Esophagus squamous epithelium (tissue), 5 donors: ENCODE measurements around the gene MEGF6. TPM values are rescaled to one million over a fixed set of nuclear protein-coding genes. Genes with fewer than 3 reads are reported as not detected.

ENCODE experiments used
- DNase-seq: peaks from one replicate; lab custom pipeline; 2025; lab: John Stamatoyannopoulos, UW
- H3K27ac ChIP-seq, 4 donors: fragments of 200-600 bp; sonication (generic); one replicate each; pipeline ENCODE4 v1.5.1; 2016 to 2019; ENCODE audit warnings: mild to moderate bottlenecking in 1 of 4
- H3K27me3 ChIP-seq, 4 donors: fragments of 200-600 bp; sonication (generic); 1 replicate in 3 of 4; 2 replicates in 1 of 4; pipeline versions ENCODE4 v1.5.1 to v1.6.0; 2017 to 2021; ENCODE audit warnings: antibody characterized with exemption in 1 of 4
- H3K36me3 ChIP-seq, 3 donors: fragments of 200-600 bp; sonication (generic); one replicate each; pipeline ENCODE4 v1.5.1; 2016 to 2019
- H3K4me1 ChIP-seq, 3 donors: fragments of 200-600 bp; sonication (generic); one replicate each; pipeline ENCODE4 v1.5.1; 2017 to 2019
- H3K4me3 ChIP-seq, 4 donors: fragments of 200-600 bp; sonication (generic); 1 replicate in 3 of 4; 2 replicates in 1 of 4; pipeline ENCODE4 v1.5.1; 2016 to 2019; ENCODE audit warnings: mild to moderate bottlenecking in 2 of 4, moderate library complexity in 1 of 4
- H3K9me3 ChIP-seq, 3 donors: fragments of 200-600 bp; sonication (generic); one replicate each; pipeline ENCODE4 v1.5.1; 2016 to 2019
- CTCF ChIP-seq, 6 experiments: fragments of 450-650 bp in 4 of 6; fragments of 200-600 bp in 2 of 6; sonication (generic) in 2 of 6; IDR thresholded peaks; one replicate each; pipeline ENCODE4 v1.5.1; 2016 to 2019; ENCODE audit warnings: antibody characterized with exemption in 6 of 6, mild to moderate bottlenecking in 4 of 6, moderate library complexity in 4 of 6
- POLR2A ChIP-seq, 4 donors: fragments of 450-650 bp; IDR thresholded peaks; one replicate each; pipeline ENCODE4 v1.6.1; 2017; ENCODE audit warnings: antibody characterized with exemption in 4 of 4, mild to moderate bottlenecking in 4 of 4, moderate library complexity in 3 of 4
- WGBS, 2 donors: methylation state at CpG; one replicate each; pipeline ENCODE4 v1.1.5; 2018; 5-methylcytosine and 5-hydroxymethylcytosine counted together
- intact Hi-C: fragments of 100-400 bp; cut with DNase I; formaldehyde crosslinking; loops from one replicate; pipeline ENCODE4 v1.15.0; 2022
- total RNA-seq, 4 donors: library from RNA; depleted of rRNA; stranded (reverse); fragments of >200 nt; gene quantifications; one replicate each; pipeline ENCODE4 v1.1.0, GENCODE V29; 2016
- donor health status: DM: yes; HTN: yes; CAD: no.

Gene MEGF6
- total RNA-seq, 4 donors from 2014 or later: 8.8 to 27.1 (median 16.8) TPM

- TF ChIP-seq POLR2A (IDR thresholded peaks at IDR 0.05) (no peak), CTCF (IDR thresholded peaks at IDR 0.05) (no peak)
- no peak for DNase-seq
- Histone ChIP-seq H3K9me3 (no peaks in the 10 kb centered on the region), H3K27ac (no peak overlapping the region), H3K36me3 (peaks cover 0 to 73% (median 0%) of the 10 kb centered on the region in 3 donors), H3K4me1 (peaks cover 8 to 21% (median 12%) of the 10 kb centered on the region in 3 donors), H3K27me3 (no peaks in the 10 kb centered on the region), H3K4me3 (no peak overlapping the region)
- intact Hi-C loops: no loop called here
- 76% methylated on average over 5 of the region's 33 CpGs; no CpG with 5 or more reads in 1 of the 2 donors for WGBS, 2 donors
These were observed 102.4 kb downstream of the MEGF6 start for GRCh38 chr1:3508757-3509415.

GRCh38 chr1:3507636-3508275, 103.6 kb downstream of the MEGF6 start:
- WGBS, 2 donors: 70 to 82% methylated on average over 2 to 11 of the region's 11 CpGs
- intact Hi-C loops: no loop called here

DNA sequence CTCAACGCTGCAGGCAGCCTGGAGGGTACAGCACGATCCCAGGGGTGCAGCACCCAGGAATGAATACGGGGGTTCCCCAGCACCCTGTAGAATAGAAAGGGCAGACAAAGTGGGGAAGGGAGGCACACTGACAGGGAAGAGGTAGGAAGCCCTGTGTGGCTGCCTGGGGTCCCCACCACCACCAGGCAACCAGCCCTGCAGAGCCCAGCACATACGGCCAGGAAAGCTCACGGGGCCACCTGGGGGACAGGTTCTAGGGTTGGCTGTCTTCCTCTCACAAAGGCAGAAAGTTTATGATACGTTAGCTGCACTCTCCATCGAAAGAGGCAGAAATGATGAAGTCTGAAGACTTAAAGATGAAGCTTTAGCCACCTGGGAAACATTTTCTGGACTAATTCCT, 104.4 kb downstream of the MEGF6 start:
- DNase-seq: no peak
- Histone ChIP-seq H3K27ac (no peak overlapping the region), H3K36me3 (peaks cover 0 to 59% (median 0%) of the 10 kb centered on the region in 3 donors), H3K9me3 (no peaks in the 10 kb centered on the region), H3K4me1 (peaks cover 11 to 39% (median 14%) of the 10 kb centered on the region in 3 donors), H3K27me3 (no peaks in the 10 kb centered on the region), H3K4me3 (no peak overlapping the region)
- WGBS, 2 donors: 82 to 98% methylated on average over 6 of the region's 7 CpGs
- no peak for TF ChIP-seq POLR2A (IDR thresholded peaks at IDR 0.05)
- no peak for TF ChIP-seq CTCF (IDR thresholded peaks at IDR 0.05)
- intact Hi-C loops: no loop called here

More at GRCh38 chr1:3507636-3508275, 103.6 kb downstream of the MEGF6 start:
- H3K4me1 ChIP-seq: peaks cover 11 to 32% (median 14%) of the 10 kb centered on the region in 3 donors
- no peaks in the 10 kb centered on the region for H3K27me3 ChIP-seq
- H3K4me3 ChIP-seq: no peak overlapping the region
- H3K9me3 ChIP-seq: no peaks in the 10 kb centered on the region
- H3K27ac ChIP-seq: no peak overlapping the region
- no peak for TF ChIP-seq POLR2A (IDR thresholded peaks at IDR 0.05)
- no peak for TF ChIP-seq CTCF (IDR thresholded peaks at IDR 0.05)
- no peak for DNase-seq
- H3K36me3 ChIP-seq: peaks cover 0 to 67% (median 0%) of the 10 kb centered on the region in 3 donors

GRCh38 chr1:3506041-3506440, 105.3 kb downstream of the MEGF6 start:
- no peak overlapping the region for H3K27ac ChIP-seq
- H3K27me3 ChIP-seq: no peaks in the 10 kb centered on the region
- TF ChIP-seq CTCF (IDR thresholded peaks at IDR 0.05) (no peak), POLR2A (IDR thresholded peaks at IDR 0.05) (no peak)
- 92% methylated on average over 9 of the region's 15 CpGs; no CpG with 5 or more reads in 1 of the 2 donors for WGBS, 2 donors
- no peak overlapping the region for H3K4me3 ChIP-seq
- intact Hi-C loops: no loop called here
- no peaks in the 10 kb centered on the region for H3K9me3 ChIP-seq
- peaks cover 11 to 39% (median 14%) of the 10 kb centered on the region in 3 donors for H3K4me1 ChIP-seq
- no peak for DNase-seq
- peaks cover 0 to 53% (median 0%) of the 10 kb centered on the region in 3 donors for H3K36me3 ChIP-seq

GRCh38 chr1:3505161-3505560, 106.1 kb downstream of the MEGF6 start:
- Histone ChIP-seq H3K4me1 (peaks cover 11 to 39% (median 14%) of the 10 kb centered on the region in 3 donors), H3K9me3 (no peaks in the 10 kb centered on the region), H3K36me3 (peaks cover 0 to 61% (median 0%) of the 10 kb centered on the region in 3 donors), H3K4me3 (no peak overlapping the region), H3K27me3 (no peaks in the 10 kb centered on the region), H3K27ac (peak overlapping the region in 3 of 4 donors; percentile 57 to 76 (median 75))
- TF ChIP-seq CTCF (IDR thresholded peaks at IDR 0.05) (no peak), POLR2A (IDR thresholded peaks at IDR 0.05) (no peak)
- DNase-seq: no peak
- intact Hi-C loops: no loop called here
- WGBS, 2 donors: 50 to 87% methylated on average over 6 to 8 of the region's 20 CpGs
